ENCODE results near the gene TRIP13.

GRCh38 chr5:882253-883183 lies 10.2 kb upstream of the TRIP13 start:
- TF ChIP-seq POLR2A (IDR thresholded peaks at IDR 0.05), result no peak
- TF ChIP-seq CTCF (IDR thresholded peaks at IDR 0.05), result no peak

All from lower leg skin (tissue), 3 donors.